ENCODE data around the gene LRFN3.

GRCh38 chr19:35905178-35905727, 30.9 kb upstream of the LRFN3 start:
- TF ChIP-seq POLR2A (IDR thresholded peaks at IDR 0.05) (no peak), POLR2AphosphoS5 (IDR thresholded peaks at IDR 0.05) (no peak), EP300 (IDR thresholded peaks at IDR 0.05; ENCODE audit: low read depth) (no peak)
- TF ChIP-seq, protein P1, sequence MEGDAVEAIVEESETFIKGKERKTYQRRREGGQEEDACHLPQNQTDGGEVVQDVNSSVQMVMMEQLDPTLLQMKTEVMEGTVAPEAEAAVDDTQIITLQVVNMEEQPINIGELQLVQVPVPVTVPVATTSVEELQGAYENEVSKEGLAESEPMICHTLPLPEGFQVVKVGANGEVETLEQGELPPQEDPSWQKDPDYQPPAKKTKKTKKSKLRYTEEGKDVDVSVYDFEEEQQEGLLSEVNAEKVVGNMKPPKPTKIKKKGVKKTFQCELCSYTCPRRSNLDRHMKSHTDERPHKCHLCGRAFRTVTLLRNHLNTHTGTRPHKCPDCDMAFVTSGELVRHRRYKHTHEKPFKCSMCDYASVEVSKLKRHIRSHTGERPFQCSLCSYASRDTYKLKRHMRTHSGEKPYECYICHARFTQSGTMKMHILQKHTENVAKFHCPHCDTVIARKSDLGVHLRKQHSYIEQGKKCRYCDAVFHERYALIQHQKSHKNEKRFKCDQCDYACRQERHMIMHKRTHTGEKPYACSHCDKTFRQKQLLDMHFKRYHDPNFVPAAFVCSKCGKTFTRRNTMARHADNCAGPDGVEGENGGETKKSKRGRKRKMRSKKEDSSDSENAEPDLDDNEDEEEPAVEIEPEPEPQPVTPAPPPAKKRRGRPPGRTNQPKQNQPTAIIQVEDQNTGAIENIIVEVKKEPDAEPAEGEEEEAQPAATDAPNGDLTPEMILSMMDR (IDR thresholded peaks at IDR 0.05) = no peak

All from transverse colon (tissue), 4 donors.